Activated gamma-delta T cell (primary cell): ENCODE data around the gene RASSF10.

Experiments
- DNase-seq: peaks from one replicate; lab custom pipeline; 2025; lab: John Stamatoyannopoulos, UW
- total RNA-seq, 2 donors: gene quantifications; one replicate each; lab custom pipeline; 2026; lab: John Stamatoyannopoulos, UW

The RASSF10 gene
- 0 reads per million in 2 donors for total RNA-seq

DNA sequence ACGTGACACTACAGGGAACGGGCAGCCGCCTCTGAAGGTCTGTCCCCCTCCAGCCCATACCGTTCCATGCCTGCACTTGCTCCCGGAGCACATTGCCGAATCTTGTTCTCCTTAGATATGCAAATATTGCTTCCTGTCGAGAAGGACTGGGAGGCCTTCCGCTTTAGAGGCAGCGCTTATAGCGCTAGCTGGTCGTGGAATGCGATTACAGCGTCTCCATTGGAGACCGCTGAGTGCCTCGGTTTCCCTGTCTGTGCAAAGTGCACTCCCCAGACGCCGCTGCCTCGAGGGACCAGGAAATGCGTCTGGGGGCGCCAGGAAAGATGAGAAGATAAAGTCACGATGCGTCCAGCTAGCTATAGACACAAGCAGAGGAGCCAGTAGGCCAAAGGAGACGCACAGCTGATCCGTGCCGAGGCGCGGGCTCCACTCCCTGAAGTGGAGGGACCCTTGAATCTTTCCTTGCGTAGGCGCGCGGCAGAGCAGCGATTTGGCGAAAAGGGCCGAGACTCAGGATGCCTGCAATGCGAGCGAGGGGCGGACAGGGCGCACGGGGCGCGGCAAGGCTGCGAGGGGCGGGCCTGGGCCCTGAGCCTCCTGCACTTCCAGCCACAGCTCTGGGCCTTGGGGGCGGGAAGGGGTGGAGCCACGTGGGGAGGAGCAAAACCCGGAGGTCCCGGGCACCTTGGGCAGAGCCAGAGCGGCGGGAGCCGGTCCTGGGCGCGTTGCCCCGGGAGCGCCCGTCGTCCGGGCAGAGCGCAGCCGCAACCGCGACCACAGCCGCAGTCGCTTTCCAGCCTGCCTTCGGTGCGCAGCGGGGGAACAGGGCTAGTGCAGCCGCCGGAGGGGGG lies at the start of gene RASSF10:
RASSF10 (plus strand) TSS at position 692 of the 851 bp plus-strand sequence. CDS start 261 bp downstream, outside the sequence.
- DNase-seq, result no peak

DNA sequence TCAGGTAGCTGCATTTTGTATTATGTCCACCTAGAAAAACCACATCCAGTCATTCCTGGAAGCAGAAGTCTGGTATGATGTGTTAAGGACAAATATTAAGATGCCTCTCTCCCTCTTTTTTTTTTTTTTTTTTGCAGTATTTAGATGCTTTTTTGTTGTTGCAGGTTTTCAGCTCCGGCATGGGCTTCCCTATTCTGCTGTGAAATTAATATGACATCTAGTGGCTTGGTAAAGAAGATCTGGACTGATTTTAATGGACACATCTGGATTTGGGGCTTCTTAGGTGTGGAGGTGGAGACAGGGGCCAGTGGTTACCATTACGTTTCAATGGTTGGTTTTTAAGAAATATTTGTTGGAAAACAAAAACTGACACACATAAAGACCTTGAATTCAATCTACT lies 47.5 kb upstream of the RASSF10 start:
- DNase-seq, result no peak

DNA sequence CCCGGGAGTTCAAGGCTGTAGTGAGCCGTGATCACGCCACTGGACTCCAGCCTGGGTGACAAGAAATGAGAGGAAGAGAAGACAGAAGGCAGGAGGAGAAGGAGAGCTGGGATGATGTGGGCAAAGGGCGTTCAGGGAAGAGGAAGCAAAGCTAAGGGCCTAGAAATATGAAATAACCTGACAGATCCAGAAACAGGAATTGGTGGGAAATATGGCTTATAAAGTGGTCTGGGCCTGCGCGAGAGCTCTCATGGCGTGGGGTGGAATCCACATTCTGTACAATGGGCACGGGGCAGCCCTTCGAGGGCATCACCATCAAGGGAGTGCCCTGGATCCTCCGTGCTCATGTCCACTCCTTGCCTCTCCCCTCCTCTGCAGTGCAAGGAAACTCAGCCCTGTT lies 46.8 kb upstream of the RASSF10 start:
- DNase-seq, result no peak

DNA sequence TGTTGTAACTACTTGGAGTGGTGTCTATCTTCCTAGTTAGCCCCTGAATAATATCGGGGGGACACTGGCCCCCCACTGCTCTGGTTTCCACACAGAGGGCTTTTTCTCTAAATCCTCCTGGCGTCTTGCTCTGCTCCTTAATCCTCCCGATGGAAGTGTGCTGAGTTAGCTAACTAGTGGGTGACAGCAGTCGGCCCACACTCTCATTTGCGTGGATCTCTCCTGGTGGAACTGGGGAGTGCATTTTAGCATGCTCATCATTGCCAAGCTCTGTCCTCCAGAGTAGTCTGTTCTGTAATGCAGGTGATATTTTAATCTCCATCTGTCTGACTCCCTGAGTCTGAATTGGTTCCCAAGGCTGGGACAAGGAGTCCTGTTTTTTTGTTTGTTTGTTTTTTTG lies 46.1 kb upstream of the RASSF10 start:
- DNase-seq, result no peak

DNA sequence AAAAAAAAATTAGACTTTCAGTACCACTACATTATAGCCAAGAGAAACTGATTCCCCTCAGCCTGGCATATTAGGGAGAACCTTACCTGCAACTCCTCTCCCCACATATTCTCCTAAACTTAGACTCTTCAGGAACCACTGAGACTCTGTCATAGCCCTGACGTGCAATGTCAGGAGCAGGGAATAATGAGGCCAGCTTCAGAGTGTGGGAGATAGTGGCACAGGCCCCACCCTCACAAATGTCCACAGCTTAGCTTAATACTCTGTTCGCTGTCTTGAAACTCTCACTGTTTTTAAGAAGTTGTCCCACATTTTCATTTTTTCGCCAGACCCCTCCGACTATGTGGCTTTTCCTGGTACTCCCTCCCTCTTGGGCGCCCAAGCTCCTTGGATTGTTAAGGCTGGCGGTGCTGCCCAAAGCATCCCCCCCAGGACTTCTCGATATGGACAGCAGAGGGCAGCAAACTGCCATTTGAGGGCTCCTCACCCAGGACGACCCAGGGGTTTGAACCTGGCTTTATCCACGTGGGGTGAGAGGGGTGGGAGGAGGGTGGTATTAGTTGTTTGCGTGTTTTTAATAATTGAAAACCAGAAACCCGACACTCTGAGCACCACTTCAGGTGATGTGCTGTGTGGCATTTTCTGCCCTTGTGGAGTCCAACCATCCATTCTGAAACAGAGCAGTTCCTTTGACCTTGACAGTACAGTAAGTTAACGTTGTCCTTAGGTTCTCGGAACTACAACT lies 45.2 kb upstream of the RASSF10 start:
- DNase-seq, result no peak

DNA sequence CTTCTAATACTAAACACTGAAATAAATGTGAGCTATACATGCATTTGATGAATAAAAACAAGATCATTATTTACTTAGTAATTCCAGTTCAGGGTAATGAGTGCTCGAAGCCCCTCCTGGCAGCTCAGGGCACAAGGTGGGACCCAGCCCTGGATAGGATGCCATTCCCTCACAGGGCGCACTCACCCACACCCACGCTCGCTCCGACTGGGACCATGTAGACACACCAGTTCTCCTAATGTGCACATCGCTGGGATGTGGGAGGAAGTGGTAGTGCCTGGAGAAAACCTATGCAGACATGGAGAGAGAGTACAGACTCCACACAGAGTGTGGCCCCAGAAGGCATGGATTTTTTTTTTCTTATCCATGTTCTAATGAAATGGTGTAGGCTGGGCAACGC lies 44.5 kb upstream of the RASSF10 start:
- DNase-seq, result no peak

DNA sequence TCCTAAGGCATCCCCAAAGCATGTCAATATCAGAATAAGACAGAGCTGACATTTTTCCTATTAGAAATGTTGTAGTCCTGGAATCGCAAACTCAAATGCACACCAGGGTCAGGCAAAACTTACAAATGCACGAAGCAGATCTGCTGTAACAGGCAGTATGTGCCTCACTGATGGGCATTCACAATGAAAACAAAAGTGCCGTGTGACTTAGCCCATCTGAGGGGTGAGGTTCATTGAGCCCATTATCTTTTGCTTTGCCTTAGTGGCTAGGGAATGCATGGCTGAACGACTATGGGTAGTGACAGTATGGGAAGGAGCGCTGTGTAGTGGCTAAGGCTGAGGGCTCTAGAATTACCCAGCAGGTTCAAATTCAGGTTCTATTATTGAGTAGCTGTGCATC lies 43.1 kb upstream of the RASSF10 start:
- no peak for DNase-seq

DNA sequence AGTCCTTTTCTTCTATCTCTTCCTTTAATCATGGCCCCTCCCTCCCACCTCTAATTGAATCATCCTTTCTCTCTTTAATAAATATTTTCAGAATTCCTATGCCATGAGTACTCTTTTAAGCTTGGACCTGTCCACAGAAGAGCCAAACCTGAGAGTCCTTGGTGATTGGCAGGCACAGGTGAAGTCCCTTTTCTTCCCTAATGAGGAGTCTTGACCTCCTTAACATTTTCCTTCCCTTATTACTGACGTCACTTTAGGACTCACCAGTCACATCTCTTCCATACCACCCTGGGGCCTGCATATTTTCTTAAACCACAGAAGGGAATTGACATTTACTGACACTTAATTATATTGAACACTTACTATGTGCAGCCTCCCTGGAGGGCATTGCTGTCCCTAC lies 41.0 kb upstream of the RASSF10 start:
- DNase-seq, result no peak

DNA sequence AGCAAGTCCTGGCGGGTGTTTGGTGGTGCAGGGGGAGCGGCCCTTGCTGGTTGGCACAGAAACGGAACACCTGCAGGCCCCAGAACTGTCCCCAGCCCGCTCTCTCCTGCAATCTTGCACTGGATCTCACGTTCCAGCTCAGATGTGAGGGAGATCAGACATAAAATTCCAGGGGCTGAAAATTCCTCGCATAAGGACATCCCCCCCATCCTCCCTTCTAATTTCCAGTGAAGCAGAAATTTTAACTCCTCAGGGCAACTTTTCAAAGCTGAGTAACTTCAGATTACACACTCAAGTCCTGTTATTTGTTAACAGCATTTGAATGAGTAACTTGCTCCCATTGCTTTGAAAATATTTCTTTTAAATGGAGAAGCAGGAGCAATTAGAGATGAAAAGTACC lies 40.3 kb upstream of the RASSF10 start:
- no peak for DNase-seq

DNA sequence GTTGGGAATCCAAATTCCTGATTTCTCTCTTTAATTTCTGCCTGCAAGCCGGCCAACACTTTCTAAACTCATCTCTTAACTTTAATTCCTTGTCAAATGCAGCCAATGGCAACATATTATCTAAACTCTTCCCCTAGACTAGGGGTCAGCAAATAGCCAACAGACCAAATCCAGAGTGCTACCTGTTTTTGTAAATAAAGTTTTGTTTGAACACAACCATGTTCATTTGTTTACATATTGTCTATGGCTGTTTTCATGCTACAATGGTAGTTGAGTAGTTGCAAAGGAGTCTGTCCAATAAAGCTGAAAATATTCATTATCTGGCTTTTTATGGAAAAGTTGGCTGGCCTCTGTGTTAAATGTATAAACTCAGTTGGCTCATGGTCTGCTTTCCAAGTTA lies 37.2 kb upstream of the RASSF10 start:
- DNase-seq, result no peak

DNA sequence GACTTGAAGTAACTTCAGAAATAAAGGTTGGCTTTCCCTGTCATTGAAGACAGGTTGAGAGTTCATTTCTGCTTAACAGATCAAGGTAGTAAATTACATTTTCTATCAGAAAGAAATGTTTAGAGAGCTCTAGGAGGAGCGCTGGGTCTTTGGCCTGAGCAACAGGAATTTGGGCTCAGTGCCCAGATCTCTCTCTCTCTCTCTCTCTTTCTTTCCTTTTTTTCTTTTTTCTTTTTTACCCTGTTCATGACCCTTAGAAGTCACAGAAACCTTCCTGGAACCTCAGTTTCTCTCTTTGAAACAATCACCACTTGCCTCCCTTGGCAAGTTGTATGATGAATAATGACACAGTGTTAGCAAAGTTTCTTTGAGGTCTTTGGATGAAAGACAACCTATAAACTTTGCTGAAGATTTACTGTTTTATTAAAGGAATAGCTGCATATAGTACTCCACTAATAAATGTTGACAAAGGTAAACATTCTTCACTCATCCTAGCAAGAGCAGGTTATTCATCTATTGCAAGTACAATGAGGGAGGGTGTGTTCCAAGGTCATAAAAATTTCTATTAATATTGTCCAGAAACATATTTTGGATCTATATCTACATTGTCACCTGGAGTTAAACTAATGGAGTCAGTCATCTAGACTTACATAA lies 35.5 kb upstream of the RASSF10 start:
- DNase-seq, result no peak

DNA sequence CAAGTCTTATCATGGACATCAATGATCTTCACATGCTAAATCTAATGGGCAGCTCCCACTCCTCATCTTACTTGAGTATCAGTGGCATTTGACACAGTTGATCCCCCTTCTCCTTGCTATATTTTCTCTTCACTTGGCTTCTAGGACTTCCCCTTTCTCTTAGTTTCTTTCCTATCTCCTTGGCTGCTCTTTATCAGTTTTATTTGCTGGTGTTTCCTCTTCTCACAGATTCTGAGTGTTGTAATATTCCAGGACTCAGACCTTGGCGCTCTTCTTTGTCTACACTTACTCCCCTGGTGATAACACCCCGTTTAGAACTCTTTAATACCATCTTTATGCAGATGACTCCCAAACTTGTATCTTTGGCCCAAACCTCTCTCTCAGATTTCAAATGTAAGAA lies 33.9 kb upstream of the RASSF10 start:
- no peak for DNase-seq

DNA sequence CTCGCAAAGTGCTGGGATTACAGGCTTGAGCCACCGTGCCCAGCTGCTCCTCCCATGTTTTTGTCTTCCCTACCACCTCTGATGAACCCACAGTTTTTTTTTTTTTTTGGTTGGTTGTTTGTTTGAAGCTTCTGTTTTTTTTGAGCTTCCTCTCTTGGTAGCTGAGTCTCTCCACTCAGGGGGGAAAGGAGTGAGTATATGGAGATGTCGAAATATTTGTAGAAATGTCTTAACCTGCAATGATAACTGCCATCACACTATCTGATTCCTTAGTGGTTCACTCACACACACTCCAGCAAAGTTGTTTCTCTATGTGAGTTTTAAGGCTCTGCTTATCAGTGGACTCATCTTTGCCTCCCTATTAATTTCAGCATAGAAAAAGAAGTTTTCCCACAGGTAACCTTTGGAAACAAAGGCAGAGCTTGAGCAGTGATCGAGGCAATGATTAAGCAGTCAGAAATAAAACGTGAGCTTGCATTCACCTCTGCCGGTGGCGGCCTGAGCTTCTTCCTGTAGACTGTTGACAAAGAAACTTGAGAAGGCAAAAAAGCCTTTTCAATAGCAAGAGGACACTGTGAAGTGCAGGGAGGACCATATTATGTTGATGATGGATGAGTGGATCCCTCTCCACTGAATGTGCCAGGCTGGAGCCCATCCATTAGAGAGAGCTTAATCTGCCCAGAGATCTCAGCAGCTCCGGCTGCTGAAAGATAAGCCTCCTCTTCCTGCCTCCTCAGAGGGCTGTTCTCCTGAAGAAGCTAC lies 29.0 kb upstream of the RASSF10 start:
- DNase-seq, result no peak

DNA sequence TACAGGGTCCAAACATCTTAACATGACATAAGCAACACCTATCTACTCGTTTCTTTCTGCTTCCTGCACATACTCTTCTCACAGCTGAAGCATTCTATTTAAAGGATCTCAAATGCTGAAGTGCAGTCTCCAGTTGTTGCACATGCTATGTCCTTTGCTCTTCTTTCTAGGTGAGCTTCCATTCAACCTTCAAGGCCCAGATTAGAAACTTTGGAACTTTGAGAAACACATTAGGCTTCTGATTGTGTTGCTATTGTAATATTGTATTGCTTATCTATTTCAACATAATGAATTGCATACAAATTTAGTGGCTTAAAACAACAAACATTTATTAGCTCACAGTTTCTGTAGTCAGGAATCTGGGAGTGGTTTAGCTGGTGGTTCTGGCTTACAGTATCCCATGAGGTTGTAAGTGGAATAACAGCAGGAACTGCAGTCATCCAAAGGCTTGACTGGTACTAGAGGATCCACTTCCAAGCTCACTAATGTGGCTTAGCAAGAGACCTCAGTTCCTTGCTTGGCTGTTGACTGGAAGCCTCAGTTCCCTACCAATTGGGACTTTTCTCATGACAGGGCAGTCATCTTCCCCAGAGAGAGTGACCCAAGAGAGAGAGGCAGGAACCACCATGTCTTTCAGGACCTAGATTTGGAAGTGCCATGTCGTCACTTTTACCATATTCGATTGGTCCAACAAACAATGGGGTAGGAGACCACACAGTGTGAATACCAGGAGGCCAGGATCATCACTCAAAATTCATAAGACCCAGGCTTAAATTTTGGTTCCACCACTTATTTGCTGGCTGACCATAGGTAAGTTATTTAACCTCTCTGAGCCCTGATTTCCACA lies 27.2 kb upstream of the RASSF10 start:
- DNase-seq, result no peak

DNA sequence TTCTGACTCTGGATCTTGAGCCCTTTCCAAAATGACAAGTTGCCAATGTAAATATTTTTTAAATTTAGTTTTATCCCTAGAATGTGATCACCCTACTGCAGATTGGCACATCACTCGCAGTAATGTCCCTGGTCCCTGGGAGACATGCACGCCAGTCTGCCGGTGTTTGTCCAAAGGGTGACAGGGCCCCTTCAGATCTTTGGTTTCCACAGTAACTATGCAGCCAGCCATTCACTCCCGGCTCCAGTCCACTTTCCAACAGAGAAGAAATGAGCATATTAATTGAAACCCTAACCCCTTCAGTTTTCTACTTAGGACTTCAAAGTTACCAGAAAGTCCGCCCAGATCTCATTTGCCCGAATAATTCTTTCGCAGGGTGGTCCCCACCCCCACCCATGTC lies 25.8 kb upstream of the RASSF10 start:
- no peak for DNase-seq

DNA sequence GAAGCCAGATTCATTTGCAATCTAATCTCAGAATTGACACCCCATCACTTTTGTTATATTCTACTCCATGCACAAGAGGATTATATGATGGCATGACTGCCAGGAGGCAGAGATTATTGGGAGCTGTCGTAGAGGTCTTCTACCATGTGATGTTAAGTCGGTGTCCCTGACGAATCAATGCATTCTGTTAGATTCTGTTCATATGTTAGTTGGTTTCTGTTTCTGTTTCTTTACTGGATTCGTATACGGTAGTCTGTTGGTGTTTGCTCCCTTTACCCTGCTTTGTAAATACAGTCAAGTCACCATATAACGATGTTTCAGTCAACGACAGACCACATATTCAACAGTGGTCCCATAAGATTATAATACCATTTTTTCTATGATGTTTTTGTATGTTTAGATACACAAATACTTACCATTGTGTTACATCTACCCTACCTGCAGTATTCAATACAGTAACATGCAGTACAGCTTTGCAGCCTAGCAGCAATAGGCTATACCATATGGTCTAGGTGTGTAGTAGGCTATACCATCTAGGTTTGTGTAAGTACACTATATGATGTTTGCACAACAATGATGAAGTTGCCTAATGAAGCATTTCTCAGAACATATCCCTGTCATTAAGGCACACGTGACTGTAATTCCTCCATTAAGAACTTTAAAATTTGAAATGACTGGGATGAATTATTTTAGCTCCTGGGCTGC lies 22.8 kb upstream of the RASSF10 start:
- no peak for DNase-seq

DNA sequence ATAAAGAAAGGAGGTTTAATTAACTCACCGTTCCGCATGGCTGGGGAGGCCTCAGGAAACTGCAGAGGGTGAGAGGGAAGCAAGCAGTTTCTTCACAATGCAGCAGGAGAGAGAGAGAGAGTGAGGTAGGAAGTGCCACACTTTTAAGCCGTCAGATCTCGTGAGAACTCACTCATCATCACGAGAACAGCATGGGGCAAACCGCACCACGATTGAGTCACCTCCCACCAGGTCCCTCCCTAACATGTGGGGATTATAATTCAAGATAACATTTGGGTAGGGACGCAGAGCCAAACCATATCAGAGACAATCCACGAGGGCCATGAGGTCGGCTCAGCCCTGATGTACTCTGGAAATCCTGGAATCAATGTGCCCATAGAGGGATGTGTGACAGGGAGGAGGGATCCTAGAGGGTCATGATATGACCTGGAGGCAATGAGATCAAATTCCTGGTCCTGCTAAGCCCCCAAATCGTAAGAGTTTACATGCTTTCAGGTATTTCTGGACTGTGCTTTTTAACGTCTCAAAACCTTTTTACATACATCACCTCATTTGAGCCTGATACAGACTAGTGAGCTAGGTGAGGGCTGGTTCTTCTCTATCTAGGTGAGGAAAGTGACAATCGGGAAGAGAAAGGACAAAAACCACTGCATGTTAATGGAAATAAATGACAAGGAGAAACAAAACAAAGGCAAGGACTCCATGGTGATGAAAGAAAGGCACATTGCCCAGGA lies 19.5 kb upstream of the RASSF10 start:
- DNase-seq, result no peak

DNA sequence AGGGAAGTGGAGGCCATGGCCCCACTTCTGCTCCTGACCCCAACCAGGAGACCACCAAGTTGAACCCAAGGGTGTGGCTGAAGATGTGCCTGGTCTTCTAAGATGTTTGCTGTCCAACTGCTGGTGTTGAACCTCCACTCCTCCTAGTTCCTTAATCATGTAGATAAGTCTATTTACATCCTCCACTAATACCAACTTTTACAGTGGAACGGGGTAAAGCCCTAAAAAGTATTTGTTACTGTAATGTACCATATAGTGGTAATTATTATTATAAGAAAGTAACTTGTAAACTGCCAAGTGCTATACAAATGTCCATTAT lies 19.0 kb upstream of the RASSF10 start:
- DNase-seq, result no peak

DNA sequence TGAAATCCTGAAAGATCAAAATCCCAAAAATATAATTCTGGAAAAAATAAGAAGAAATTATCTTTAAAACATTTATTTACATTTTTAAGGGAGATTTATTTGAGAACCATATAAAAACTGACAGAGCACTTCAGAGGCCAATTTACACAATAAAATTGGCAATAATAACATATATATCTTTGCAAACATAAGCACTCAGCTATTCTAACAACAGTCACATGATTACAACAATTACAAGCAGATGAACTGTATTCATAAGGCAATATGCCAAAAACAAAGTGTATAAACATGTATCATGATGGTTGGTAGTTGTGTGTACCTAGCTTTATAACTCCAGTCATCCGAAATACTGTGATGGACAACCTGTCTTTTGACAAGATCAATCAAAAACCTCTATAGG lies 17.7 kb upstream of the RASSF10 start:
- DNase-seq, result no peak

DNA sequence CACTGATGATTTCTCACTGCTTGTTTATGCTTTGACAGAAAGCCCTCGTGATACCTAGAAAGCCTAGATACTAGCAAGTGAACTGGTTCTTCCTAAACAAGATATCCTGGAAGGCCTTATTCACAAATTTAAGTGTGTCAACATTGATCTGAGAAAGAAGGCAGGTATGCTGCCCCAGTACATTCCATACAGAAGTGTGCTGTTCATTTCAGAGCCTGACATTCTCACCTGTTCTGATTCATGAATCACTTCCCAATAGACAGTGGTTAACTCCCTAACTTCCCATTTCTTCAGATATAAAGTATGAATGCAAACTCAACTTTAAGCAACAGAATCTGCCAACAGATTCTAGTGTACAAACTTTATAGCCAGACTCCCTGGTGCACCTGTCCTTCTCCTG lies 15.5 kb upstream of the RASSF10 start:
- no peak for DNase-seq
